ENCODE results near the gene PPARG.
"Not testable (repeated sequence)": the region's sequence is repeated elsewhere in the genome, so short reads cannot be mapped to it uniquely, and the experiment has no call there.

DNA sequence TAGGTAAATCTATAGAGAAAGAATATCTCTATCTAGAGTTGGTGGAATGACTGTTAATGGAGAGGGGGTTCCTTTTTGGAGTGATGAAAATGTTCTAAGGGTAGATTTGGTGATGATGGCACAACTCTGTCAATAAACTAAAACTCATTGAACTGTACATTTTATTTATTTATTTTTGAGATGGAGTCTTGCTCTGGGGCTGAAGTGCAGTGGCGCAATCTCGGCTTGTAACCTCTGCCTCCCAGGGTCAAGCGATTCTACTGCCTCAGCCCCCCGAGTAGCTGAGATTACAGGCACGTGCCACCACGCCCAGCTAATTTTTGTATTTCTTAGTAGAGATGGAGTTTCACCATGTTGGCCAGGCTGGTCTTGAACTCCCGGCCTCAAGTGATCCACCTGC lies 3.1 kb upstream of the PPARG start:
- TF ChIP-seq, protein P1, sequence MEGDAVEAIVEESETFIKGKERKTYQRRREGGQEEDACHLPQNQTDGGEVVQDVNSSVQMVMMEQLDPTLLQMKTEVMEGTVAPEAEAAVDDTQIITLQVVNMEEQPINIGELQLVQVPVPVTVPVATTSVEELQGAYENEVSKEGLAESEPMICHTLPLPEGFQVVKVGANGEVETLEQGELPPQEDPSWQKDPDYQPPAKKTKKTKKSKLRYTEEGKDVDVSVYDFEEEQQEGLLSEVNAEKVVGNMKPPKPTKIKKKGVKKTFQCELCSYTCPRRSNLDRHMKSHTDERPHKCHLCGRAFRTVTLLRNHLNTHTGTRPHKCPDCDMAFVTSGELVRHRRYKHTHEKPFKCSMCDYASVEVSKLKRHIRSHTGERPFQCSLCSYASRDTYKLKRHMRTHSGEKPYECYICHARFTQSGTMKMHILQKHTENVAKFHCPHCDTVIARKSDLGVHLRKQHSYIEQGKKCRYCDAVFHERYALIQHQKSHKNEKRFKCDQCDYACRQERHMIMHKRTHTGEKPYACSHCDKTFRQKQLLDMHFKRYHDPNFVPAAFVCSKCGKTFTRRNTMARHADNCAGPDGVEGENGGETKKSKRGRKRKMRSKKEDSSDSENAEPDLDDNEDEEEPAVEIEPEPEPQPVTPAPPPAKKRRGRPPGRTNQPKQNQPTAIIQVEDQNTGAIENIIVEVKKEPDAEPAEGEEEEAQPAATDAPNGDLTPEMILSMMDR (IDR thresholded peaks at IDR 0.05; ENCODE audit: low read length): not testable (repeated sequence)
- TF ChIP-seq EZH2phosphoT487 (IDR thresholded peaks at IDR 0.05; ENCODE audit: low read length); EZH2 (optimal IDR thresholded peaks at IDR 0.05; ENCODE audit: low read depth, low read length): not testable (repeated sequence)

All from MM.1S (cell line).